Hematopoietic multipotent progenitor cell treated with erythropoietin and hydrocortisone succinate and interleukin-3 and kit ligand, for 17 days (in vitro differentiated cells): ENCODE data around the gene PLA2R1.

Source experiments
- DNase-seq: peaks from one replicate; pipeline ENCODE4 v3.0.0-alpha.2; 2015; ENCODE audit warnings: low spot score

The PLA2R1 gene

DNA sequence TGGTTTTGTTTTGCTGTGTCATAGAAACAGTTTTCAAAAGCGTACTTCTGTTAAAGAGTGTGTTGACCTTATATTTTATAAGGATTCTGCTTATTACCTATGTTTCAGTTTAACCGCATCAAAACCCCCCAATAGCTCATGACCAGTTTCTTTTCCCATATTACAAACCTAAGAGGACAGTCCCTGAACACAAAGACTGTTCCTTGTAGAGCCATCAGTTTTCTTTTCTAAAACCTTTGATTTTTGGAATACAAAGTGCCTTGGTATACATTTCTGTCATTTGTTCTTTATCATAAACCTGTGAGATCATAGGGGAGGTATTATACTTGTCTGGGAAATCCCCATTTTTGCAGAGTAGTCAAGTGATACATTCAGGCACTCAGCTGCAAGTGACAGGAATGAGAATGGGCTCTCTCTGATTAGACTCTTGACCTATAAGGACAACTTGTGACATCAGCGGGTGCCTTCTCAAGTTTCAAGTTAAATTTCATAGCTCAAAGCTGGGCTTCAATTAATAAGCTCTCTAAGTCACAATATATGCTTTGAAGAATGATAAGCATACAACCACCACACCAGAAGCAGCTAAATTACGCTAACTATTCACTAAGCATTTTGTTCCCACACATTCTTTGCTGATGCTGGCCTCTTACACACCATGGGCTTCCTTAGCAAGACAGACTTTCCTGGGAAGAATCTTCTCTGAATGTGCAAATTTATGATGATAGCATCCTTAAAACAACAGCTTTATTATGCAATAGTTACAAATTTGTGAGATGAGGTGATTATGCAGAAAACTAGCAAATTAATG is 167.0 kb downstream of the PLA2R1 start:
- DNase-seq = no peak

GRCh38 chr2:159894145-159894838 is 168.1 kb downstream of the PLA2R1 start:
- no peak for DNase-seq

- DNase-seq = no peak
Measured at GRCh38 chr2:159892990-159893810, 169.2 kb downstream of the PLA2R1 start.

GRCh38 chr2:159891917-159892730 is 170.3 kb downstream of the PLA2R1 start:
- DNase-seq = no peak

- no peak for DNase-seq
Measured at GRCh38 chr2:159891267-159891588, 171.2 kb downstream of the PLA2R1 start.

GRCh38 chr2:159890551-159891266 is 171.7 kb downstream of the PLA2R1 start:
- no peak for DNase-seq

- DNase-seq = no peak
Measured at GRCh38 chr2:159882130-159882745, 180.2 kb downstream of the PLA2R1 start.
